HG02852 (cell line): Measurements from ENCODE around the gene SPATA1.
"Not testable (repeated sequence)": the region's sequence is repeated elsewhere in the genome, so short reads cannot be mapped to it uniquely, and the experiment has no call there.

Experiments used
- ATAC-seq: cut with Tn5 transposase; IDR thresholded peaks from one replicate; pipeline ENCODE4 v1.9.1; 2021; ENCODE audit warnings: mild to moderate bottlenecking, moderate library complexity; ENCODE audit not compliant: unreplicated experiment

Gene SPATA1

GRCh38 chr1:84507887-84508286 is 1.7 kb downstream of the SPATA1 start:
- ATAC-seq = not testable (repeated sequence)

GRCh38 chr1:84508510-84508909 is 2.3 kb downstream of the SPATA1 start:
- no peak for ATAC-seq

GRCh38 chr1:84509029-84509428 is 2.8 kb downstream of the SPATA1 start:
- ATAC-seq = no peak

DNA sequence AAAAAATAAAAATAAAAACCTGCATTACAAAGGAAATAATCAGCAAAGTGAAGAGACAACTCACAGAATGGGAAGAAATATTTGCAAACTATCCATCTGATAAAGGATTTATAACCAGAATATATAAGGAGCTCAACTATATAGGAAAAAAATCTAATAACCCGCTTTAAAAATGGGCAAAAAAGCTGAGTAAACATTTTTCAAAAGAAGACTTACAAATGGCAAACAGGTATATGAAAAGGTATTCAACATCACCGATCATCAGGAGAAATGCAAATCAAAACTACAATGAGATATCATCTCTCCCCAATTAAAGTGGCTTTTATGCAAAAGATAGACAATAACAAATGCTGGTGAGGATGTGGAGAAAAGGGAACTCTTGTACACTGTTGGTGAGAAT is 4.0 kb downstream of the SPATA1 start:
- ATAC-seq = no peak

DNA sequence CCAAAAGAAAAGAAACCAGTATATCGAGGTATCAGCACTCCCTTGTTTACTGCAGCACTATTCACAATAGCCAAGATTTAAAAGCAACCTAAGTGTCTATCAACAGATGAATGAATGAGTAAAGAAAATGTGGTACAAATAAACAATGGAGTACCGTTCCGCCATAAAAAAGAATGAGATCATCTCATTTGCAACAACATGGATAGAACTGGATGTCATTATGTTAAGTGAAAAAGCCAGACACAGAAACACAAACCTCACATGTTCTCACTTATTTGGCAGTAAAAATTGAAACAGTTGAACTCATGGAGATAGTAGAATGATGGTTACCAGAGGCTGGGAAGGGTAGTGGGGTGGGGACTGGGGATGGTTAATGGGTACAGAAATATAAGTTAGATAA is 4.5 kb downstream of the SPATA1 start:
- ATAC-seq = no peak

DNA sequence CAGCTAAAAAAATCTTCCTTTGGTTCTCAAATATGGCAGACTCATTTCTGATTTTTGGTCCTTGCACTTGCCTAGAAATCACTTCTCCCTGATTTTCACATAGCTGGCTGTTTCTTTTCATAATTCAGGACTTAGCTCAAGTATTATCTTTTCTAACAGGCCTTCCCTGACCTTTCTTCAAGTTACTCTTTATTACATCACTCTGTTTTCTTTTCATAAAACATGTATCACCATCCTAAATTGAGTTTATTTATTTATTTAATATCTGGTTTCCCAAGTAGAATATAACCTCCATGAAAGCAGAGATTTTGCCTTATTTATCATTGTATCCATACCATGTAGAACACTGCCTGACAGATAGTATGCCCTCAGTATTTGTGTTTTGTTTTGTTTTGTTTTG is 18.4 kb downstream of the SPATA1 start:
- no peak for ATAC-seq

DNA sequence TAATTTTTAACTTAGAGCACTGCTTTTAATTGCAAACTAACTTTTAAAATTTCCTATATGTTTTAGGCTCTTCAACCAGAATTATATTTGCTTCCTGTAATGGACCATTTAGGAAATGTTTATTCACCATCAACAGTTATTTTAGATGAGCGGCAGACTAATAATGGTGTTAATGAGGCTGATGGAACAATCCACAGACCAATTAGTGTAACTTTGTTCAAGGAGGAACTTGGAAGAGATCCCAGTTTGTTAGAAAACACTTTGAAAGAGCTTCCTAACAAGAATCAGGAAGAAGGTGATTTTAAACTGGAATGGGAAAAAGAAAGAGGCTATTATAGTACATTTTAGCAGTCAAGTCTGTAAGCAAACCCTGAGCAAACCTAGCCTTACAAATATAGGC is 19.6 kb downstream of the SPATA1 start:
- ATAC-seq = no peak

- ATAC-seq = no peak
These were observed 32.4 kb downstream of the SPATA1 start for GRCh38 chr1:84538599-84538998.

DNA sequence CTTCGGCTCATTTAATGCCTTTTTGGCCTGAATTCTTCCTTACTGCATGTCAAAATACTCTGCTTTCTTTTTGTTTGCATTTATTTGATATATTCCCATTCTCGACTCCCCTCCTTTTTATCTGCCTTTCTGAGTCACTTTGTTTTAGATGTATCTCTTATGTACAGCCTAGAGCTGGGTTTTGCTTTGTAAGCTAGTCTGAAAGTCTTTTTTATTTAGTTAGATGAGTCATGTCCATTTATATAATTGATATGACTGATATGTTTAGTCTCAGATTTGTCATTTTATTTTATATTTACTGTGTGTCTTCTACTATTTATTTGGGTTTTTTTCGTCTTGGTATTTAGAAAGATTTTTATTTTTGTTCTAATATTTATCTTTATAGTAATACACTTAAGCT is 33.8 kb downstream of the SPATA1 start:
- no peak for ATAC-seq

DNA sequence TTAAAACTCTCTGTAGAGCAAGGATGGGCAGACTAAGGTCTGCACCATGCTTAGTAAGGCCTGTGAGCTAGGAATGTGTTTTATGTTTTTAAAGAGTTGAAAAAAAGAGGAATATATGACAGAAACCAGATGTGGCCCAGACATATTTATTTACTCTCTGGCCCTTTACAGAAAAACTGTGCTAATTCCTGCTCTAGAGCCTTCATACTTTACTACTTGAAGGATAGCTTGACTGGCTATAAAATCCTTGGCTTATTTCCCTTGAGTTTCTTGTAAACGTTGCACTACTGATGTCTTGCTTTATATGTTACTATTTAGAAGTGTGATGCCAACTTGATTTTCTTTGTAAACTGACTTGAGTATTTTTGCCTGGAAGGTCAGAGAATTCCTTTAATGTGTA is 34.6 kb downstream of the SPATA1 start:
- ATAC-seq = no peak

- ATAC-seq = no peak
These were observed 35.5 kb downstream of the SPATA1 start for GRCh38 chr1:84541679-84542078.

DNA sequence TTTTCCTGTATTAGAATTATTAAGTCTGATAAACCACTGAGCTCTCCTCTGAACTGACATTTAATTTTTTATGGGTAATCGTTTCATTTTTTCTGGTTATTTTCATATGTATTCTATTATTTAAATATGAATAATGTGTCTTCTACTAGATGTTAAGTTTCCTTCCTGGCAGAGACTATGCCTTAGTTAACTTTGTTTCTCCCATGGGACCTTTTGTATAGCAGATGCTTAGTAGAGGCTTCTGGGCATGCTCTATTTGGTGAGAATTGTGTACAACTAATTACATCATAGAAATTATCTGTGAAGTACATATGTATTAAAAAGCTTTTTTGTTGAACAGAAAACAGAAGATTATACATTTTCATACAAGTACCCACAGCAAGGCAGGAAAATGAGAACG is 44.6 kb downstream of the SPATA1 start:
- no peak for ATAC-seq

DNA sequence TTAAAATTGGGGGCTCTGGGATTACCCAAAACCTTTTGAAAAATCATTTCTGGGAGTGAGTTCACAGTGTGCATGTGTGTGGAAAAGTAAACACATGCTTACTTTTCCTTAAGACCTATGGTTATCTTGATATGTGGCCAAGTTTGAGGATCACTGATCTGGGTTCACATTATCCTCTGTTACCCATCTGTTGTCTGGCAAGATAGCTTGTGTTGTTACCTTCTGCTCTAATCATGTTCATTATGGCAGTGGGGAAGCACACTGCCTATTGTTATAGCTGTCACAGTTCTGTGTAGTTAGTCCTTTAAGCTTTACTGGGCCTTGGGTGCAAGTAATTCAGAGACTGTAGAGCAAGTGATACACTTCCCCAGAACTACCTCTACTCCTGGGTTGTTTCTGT is 63.0 kb downstream of the SPATA1 start:
- no peak for ATAC-seq

DNA sequence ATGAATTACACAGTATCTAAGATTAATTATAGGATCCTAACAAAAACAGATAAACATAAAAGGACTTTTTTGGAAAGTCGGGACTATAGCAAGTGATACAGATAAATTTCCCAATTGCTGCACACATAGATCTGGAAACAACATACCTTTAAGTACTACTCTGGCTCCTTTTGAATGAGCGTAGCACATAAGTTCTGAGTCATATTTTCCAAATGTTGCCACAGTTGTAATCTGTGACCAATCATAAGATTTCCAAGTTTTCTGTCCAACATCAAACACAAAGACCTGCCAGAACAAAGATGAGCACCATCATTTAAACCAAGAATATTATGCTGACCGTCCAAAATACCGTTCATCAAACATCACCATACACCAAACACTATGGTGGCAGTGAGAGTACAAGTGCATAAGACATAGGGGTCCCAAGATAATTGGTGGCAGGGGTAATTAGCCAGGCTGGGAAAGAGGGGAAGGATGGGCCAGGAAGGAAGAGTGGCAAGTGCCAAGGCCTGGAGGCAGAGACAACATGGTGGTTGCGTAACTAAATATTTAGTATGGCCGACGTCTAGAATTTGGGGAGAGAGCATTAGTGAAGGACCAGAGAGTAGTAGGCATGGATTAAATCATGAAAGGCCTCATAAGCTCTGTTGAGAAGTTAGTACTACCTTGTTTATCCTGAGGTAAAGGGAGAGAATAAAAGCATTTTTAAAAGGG is 64.4 kb downstream of the SPATA1 start:
- ATAC-seq = no peak

- no peak for ATAC-seq
These were observed 65.0 kb downstream of the SPATA1 start for GRCh38 chr1:84571150-84571535.

DNA sequence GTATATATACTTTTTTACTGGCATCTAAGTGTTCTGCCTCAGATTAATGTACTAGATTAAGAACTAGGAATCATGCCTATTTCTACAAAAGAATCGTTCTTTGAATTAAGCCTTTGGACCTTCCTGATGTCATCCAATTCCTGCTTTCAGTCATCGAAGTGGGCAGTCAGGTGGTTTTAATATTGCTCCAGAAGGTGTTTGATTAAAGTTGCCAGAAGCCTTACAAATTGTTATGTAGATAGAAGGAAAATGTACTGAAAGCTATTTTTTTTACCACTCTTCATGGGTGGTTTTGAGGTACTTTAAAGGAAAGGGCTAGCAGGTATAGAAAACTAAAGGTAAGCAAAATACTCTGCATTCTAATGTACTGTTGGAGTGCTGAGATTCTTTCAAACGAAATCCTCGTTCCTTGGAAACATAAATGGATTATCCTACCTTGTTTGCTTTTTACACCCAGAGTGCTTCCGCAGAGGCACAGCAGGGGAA is 67.3 kb downstream of the SPATA1 start:
- no peak for ATAC-seq

GRCh38 chr1:84573967-84574842 is 68.0 kb downstream of the SPATA1 start, which contains the start of gene CTBS:
Gene CTBS (minus strand): TSS chr1:84574440. CDS start chr1:84574415, 25 bp downstream.
- ATAC-seq = peak; percentile 82

- ATAC-seq = no peak
These were observed 68.8 kb downstream of the SPATA1 start for GRCh38 chr1:84574936-84575335.

GRCh38 chr1:84581648-84582047 is 75.5 kb downstream of the SPATA1 start:
- no peak for ATAC-seq

GRCh38 chr1:84582802-84583587 is 76.8 kb downstream of the SPATA1 start:
- ATAC-seq = peak; percentile 52

DNA sequence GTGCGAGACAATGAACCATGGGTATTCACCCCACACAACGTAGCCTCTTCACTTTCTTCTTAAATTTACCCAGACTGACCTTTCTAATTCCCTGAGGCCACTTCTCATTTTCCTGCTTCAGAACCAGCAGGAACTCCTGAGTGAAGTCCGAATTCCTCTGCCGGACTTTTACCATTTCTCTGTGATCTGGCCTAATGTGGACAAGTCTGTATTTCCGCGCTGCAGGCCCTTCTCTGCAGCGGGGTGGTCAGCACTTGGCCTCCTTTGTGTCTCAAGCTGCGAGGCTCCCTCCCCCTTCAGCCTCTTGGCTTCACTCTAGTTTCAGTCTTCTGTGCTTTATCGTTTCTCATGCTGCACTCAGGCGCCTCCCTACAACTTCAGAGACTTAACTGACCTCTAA is 77.5 kb downstream of the SPATA1 start:
- peak; percentile 41 for ATAC-seq
